Measurements from ENCODE around the gene EGLN3.

EGLN3 gene

DNA sequence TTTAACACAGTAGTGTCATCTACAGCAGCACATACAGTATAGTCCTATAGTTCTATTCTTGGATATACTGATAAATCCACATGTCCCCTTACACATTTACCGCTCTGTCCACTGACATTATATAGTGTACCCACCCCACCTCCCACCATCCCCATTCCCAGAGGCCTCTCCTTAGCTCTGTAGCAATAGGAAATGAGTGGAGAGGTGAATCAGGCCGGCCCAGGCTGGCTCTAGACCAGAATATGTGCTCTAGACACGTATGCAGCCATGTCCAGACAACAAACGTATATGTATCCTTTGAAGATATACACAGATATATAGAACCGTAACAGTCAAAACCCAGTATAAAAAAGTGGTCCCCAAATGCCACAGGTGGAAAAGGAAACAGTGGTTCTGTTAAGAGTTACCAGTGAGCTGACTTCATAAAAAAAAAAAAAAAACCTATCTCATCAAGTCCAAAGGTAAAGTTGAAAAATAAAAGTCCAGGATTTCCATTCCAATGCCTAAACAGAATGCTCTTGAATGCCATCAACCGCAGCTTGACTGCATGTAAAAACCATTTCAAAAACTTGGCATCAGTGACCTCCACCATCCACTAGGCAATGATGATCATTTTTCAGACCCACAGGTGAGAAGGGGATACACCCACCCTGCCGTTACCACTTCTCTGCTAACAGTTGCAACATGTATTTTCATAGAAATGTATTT, 16.7 kb downstream of the EGLN3 start:
- H3K4me3 ChIP-seq (IDR thresholded peaks at IDR 0.05; ENCODE audit: insufficient read depth, low read depth, low read length) = no peak overlapping the region
- H3K79me2 ChIP-seq (ENCODE audit: insufficient read depth, low read depth) = no peaks in the 10 kb centered on the region
- no peak overlapping the region for H2AFZ ChIP-seq (ENCODE audit: low read depth)
- no peaks in the 10 kb centered on the region for H3K27me3 ChIP-seq (ENCODE audit: insufficient read depth, low read depth)
- no peaks in the 10 kb centered on the region for H3K36me3 ChIP-seq (ENCODE audit: insufficient read depth)
- H4K20me1 ChIP-seq (ENCODE audit: insufficient read depth) = no peaks in the 10 kb centered on the region
- H3K4me1 ChIP-seq (ENCODE audit: low read depth, poor library complexity, severe bottlenecking) = no peaks in the 10 kb centered on the region
- H3K9ac ChIP-seq = no peak overlapping the region
- TF ChIP-seq, protein P1, sequence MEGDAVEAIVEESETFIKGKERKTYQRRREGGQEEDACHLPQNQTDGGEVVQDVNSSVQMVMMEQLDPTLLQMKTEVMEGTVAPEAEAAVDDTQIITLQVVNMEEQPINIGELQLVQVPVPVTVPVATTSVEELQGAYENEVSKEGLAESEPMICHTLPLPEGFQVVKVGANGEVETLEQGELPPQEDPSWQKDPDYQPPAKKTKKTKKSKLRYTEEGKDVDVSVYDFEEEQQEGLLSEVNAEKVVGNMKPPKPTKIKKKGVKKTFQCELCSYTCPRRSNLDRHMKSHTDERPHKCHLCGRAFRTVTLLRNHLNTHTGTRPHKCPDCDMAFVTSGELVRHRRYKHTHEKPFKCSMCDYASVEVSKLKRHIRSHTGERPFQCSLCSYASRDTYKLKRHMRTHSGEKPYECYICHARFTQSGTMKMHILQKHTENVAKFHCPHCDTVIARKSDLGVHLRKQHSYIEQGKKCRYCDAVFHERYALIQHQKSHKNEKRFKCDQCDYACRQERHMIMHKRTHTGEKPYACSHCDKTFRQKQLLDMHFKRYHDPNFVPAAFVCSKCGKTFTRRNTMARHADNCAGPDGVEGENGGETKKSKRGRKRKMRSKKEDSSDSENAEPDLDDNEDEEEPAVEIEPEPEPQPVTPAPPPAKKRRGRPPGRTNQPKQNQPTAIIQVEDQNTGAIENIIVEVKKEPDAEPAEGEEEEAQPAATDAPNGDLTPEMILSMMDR (conservative IDR thresholded peaks at IDR 0.05; ENCODE audit: low read depth, low read length) = no peak
- no peak overlapping the region for H3K4me2 ChIP-seq
- no peak overlapping the region for H3K27ac ChIP-seq

DNA sequence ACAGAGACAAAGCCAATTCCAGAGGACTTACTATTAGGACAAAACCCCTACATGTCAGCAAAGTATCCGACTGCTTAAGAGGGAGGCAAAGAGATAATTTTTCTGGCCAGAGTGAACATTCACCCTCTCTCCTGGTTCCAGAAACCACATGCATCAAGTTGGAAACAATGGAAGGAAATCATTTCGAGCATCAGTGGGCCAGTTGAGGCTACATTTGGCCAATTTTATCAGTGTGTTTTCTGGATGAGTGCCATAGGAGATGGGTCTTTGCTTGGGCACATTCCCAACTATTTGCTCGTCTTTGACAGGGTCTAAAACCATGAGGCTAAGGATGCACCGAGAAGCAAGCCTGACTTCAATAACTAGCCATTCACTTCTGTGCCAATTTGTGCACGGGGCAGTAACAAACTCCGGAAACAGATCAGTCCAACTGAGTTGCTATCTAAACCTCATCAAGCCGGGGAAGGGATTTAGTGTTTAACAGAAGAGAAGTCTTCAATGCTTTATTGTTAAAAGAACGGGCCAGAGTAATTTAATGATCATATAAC, 17.4 kb downstream of the EGLN3 start:
- H3K9ac ChIP-seq = no peak overlapping the region
- no peak overlapping the region for H2AFZ ChIP-seq (ENCODE audit: low read depth)
- H3K79me2 ChIP-seq (ENCODE audit: insufficient read depth, low read depth) = no peaks in the 10 kb centered on the region
- H3K27me3 ChIP-seq (ENCODE audit: insufficient read depth, low read depth) = no peaks in the 10 kb centered on the region
- TF ChIP-seq, protein P1 (conservative IDR thresholded peaks at IDR 0.05; ENCODE audit: low read depth, low read length) = no peak
- no peak overlapping the region for H3K27ac ChIP-seq
- H3K4me1 ChIP-seq (ENCODE audit: low read depth, poor library complexity, severe bottlenecking) = no peaks in the 10 kb centered on the region
- no peak overlapping the region for H3K4me3 ChIP-seq (IDR thresholded peaks at IDR 0.05; ENCODE audit: insufficient read depth, low read depth, low read length)
- no peak overlapping the region for H3K4me2 ChIP-seq
- H4K20me1 ChIP-seq (ENCODE audit: insufficient read depth) = no peaks in the 10 kb centered on the region
- no peaks in the 10 kb centered on the region for H3K36me3 ChIP-seq (ENCODE audit: insufficient read depth)

DNA sequence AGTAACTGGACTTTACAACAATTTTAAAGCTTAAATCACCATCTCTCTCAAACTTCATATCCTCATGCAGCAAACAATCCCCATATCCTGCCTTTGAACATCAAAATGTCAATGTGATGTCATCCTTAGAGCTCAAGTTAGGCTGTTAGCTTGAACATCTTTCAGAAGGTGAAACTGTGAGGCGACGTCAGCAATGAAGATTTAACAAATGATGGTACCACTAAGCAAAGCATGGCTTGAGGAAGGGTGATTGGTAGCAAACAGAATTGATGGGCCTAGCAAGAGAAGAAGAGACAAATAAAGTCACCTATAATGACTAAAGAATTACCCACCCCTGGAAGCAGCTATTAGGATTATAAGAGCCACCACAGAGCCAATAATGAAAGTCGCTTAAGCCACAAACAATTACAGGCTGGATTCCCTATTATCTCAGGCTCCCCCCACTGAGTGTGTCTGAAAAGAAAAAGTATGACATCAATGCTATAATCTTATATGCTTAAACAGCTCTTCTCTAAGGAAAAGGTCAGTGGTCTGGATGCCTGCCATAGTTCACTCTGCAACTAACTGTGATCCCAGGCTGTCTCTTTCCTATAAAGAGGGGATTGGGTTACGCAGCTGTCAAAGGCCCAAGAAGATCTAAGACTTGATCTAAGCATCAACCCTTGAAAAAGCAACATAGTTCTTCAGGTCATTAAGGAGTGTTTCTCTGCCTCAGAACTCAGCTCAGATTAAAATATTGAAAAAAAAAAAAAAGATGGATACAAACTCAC, 18.1 kb downstream of the EGLN3 start:
- TF ChIP-seq, protein P1 (conservative IDR thresholded peaks at IDR 0.05; ENCODE audit: low read depth, low read length) = no peak
- no peaks in the 10 kb centered on the region for H3K36me3 ChIP-seq (ENCODE audit: insufficient read depth)
- H3K27ac ChIP-seq = no peak overlapping the region
- H2AFZ ChIP-seq (ENCODE audit: low read depth) = no peak overlapping the region
- H3K27me3 ChIP-seq (ENCODE audit: insufficient read depth, low read depth) = no peaks in the 10 kb centered on the region
- no peaks in the 10 kb centered on the region for H3K79me2 ChIP-seq (ENCODE audit: insufficient read depth, low read depth)
- H3K4me3 ChIP-seq (IDR thresholded peaks at IDR 0.05; ENCODE audit: insufficient read depth, low read depth, low read length) = no peak overlapping the region
- H3K4me2 ChIP-seq = no peak overlapping the region
- H3K9ac ChIP-seq = no peak overlapping the region
- no peaks in the 10 kb centered on the region for H4K20me1 ChIP-seq (ENCODE audit: insufficient read depth)
- H3K4me1 ChIP-seq (ENCODE audit: low read depth, poor library complexity, severe bottlenecking) = no peaks in the 10 kb centered on the region

DNA sequence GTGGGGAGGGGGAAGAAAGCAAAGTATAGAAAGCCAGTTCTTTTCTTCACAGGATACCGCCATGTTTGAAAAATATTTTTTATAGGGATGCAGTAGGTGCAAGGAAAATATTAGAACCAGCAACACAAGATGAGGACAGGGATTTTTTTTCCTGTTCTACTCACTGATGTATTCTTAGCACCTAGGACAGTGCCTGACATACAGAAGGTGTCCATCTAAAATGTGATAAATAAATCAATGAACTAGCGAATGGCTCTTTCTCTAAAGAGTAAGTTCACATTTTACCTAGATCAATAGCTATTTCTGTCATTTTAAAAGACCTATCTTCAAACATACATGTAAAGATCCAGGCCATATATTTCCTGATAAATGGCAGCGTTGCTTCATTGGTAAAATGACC, 18.8 kb downstream of the EGLN3 start:
- Histone ChIP-seq H3K36me3 (ENCODE audit: insufficient read depth) (no peaks in the 10 kb centered on the region), H3K27me3 (ENCODE audit: insufficient read depth, low read depth) (no peaks in the 10 kb centered on the region), H3K4me2 (no peak overlapping the region), H4K20me1 (ENCODE audit: insufficient read depth) (no peaks in the 10 kb centered on the region), H2AFZ (ENCODE audit: low read depth) (no peak overlapping the region), H3K4me1 (ENCODE audit: low read depth, poor library complexity, severe bottlenecking) (no peaks in the 10 kb centered on the region), H3K27ac (no peak overlapping the region), H3K4me3 (IDR thresholded peaks at IDR 0.05; ENCODE audit: insufficient read depth, low read depth, low read length) (no peak overlapping the region), H3K9ac (no peak overlapping the region), H3K79me2 (ENCODE audit: insufficient read depth, low read depth) (no peaks in the 10 kb centered on the region)
- TF ChIP-seq, protein P1 (conservative IDR thresholded peaks at IDR 0.05; ENCODE audit: low read depth, low read length) = no peak

Data from KMS-11 (cell line).